VCaP (cell line): ENCODE data around the gene LPCAT1.
"Not testable (repeated sequence)": the region's sequence is repeated elsewhere in the genome, so short reads cannot be mapped to it uniquely, and the experiment has no call there.

Experiments used
- H3K27ac ChIP-seq: fragments of 450-650 bp; 2 replicates; pipeline ENCODE4 v1.5.1; 2017
- CTCF ChIP-seq: fragments of 450-650 bp; conservative IDR thresholded peaks from 2 replicates; pipeline ENCODE4 v1.5.1; 2017; ENCODE audit warnings: mild to moderate bottlenecking, moderate library complexity

The LPCAT1 gene

GRCh38 chr5:1463326-1464095 is 60.2 kb downstream of the LPCAT1 start:
- no peak for TF ChIP-seq CTCF
- no peak overlapping the region for H3K27ac ChIP-seq

- H3K27ac ChIP-seq = no peak overlapping the region
- TF ChIP-seq CTCF = no peak
Measured at GRCh38 chr5:1462358-1462757, 61.4 kb downstream of the LPCAT1 start.

GRCh38 chr5:1461396-1461795 is 62.4 kb downstream of the LPCAT1 start:
- no peak for TF ChIP-seq CTCF
- no peak overlapping the region for H3K27ac ChIP-seq

GRCh38 chr5:1460054-1460682 is 63.6 kb downstream of the LPCAT1 start:
- TF ChIP-seq CTCF = no peak
- no peak overlapping the region for H3K27ac ChIP-seq

GRCh38 chr5:1459435-1459834 is 64.3 kb downstream of the LPCAT1 start:
- H3K27ac ChIP-seq = not testable (repeated sequence)

GRCh38 chr5:1456110-1456881 is 67.5 kb downstream of the LPCAT1 start:
- H3K27ac ChIP-seq = not testable (repeated sequence)

- no peak for TF ChIP-seq CTCF
Measured at GRCh38 chr5:1453613-1454012, 70.1 kb downstream of the LPCAT1 start.

GRCh38 chr5:1449081-1449630 is 74.6 kb downstream of the LPCAT1 start:
- no peak overlapping the region for H3K27ac ChIP-seq
- no peak for TF ChIP-seq CTCF

More at GRCh38 chr5:1453613-1454012, 70.1 kb downstream of the LPCAT1 start:
- no peak overlapping the region for H3K27ac ChIP-seq
